Coronary artery (tissue), 2 donors: ENCODE measurements around the gene IGHMBP2.

Experiments
- DNase-seq: peaks from one replicate; pipeline ENCODE4 v3.0.0-alpha.2; 2017; ENCODE audit warnings: low spot score
- H3K27ac ChIP-seq, 2 donors: fragments of 200-600 bp; sonication (generic); one replicate each; pipeline ENCODE4 v1.5.1; 2016 to 2019
- H3K4me3 ChIP-seq: fragments of 200-600 bp; sonication (generic); 2 replicates; pipeline ENCODE4 v1.5.1; 2016; ENCODE audit warnings: mild to moderate bottlenecking, moderate library complexity
- CTCF ChIP-seq: fragments of 200-600 bp; sonication (generic); IDR thresholded peaks from one replicate; pipeline ENCODE4 v1.5.1; 2019; ENCODE audit warnings: antibody characterized with exemption

IGHMBP2 gene

GRCh38 chr11:68956142-68956541 lies 52.5 kb downstream of the IGHMBP2 start:
- DNase-seq: no peak
- no peak for TF ChIP-seq CTCF
- Histone ChIP-seq H3K4me3 (no peak overlapping the region), H3K27ac (no peak overlapping the region)

GRCh38 chr11:68956547-68957254 lies 53.0 kb downstream of the IGHMBP2 start:
- Histone ChIP-seq H3K27ac (no peak overlapping the region), H3K4me3 (no peak overlapping the region)
- TF ChIP-seq CTCF: no peak
- no peak for DNase-seq

DNA sequence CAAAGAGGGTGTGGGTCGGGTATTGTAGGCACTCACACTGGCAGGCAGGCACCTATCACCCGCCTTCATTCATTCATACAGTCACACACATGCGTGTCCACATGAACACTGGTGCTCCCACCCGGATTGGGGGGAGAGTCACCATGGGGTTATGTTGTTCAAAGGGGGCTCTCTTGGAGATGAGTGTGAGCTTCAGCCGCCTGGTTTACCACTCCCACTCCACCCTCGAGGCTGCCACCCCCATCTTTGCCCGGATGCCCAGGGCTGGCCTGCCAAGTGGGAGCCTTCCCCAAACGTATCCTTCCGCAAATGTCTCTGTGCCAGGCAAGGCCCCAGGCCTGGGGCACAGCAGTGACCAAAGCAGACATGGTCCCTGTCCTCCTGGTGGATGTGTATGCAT lies 54.5 kb downstream of the IGHMBP2 start:
- Histone ChIP-seq H3K4me3 (no peak overlapping the region), H3K27ac (no peak overlapping the region)
- DNase-seq: no peak
- TF ChIP-seq CTCF: no peak

DNA sequence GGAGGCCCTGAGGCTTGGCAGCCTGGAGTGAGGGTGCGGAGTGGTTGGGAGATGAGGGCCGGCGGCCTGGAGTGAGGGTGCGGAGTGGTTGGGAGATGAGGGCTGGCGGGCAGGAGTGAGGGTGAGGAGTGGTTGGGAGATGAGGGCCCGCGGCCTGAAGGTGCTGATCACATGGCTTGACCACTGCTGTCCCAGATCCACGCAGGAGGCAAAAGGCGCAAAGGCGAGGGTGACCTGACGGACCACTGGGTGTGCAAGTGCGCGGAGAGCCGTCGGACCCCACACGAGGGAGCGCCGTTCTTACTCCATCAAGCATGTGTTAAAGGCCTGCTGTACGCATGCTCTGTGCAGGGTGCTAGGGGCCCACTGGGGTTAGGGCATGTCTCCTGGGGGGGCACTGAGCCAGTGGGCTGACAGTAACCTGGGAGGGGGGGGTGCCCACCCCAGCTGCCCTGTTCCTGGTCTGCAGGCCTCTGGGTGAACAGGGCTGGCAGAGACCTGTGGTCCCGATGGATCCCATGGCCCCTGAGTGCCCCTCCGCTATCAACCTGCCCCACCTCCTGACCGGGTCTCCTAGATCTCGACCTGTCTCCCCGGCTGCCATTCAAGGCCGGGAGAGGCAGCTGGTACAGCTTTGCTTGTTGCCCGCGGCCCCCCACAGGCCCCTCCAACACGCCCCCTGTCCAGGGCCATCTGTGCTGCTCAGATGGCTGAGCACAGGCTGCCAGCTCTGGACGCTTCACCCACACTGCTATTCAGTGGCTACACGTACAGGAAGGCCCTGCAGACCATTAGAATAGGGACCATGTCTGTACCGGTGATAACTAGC lies 56.0 kb downstream of the IGHMBP2 start:
- no peak for TF ChIP-seq CTCF
- H3K4me3 ChIP-seq: no peak overlapping the region
- H3K27ac ChIP-seq: no peak overlapping the region
- DNase-seq: no peak

GRCh38 chr11:68960294-68961071 lies 56.8 kb downstream of the IGHMBP2 start:
- DNase-seq: no peak
- Histone ChIP-seq H3K4me3 (no peak overlapping the region), H3K27ac (no peak overlapping the region)
- no peak for TF ChIP-seq CTCF

DNA sequence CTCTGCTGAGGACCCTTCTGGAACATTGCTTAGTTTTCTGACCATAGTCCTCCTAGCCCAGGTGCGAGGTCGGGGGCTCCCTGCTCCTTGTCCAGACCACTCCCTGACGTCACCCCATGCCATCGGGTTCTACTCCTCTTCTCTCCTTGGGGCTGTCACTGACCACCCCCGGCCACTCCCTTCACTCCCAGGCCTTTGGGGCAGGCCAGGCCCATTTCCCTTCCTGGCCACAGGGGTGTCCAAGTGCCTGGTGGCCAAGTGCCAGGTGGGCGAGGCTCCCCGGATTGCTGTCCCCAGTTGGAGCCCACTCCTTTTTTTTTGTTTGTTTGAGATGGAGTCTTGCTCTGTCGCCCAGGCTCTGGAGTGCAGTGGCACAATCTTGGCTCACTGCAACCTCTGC lies 57.6 kb downstream of the IGHMBP2 start:
- no peak for TF ChIP-seq CTCF
- peak; percentile 54 for DNase-seq
- Histone ChIP-seq H3K27ac (no peak overlapping the region), H3K4me3 (no peak overlapping the region)
